ENCODE measurements around the gene TNRC6C.
"Not testable (repeated sequence)": the region's sequence is repeated elsewhere in the genome, so short reads cannot be mapped to it uniquely, and the experiment has no call there.

The TNRC6C gene

GRCh38 chr17:77962348-77962747, 3.8 kb downstream of the TNRC6C start:
- TF ChIP-seq CTCF (conservative IDR thresholded peaks at IDR 0.05; ENCODE audit: control insufficient read depth, insufficient read depth, low read depth, low read length): no peak
- DNase-seq (ENCODE audit: low read depth): no peak
- no peak overlapping the region for H3K4me3 ChIP-seq (ENCODE audit: control insufficient read depth, low read depth, low read length)

- no peak overlapping the region for H3K4me3 ChIP-seq (ENCODE audit: control insufficient read depth, low read depth, low read length)
- peak; percentile 91 for DNase-seq (ENCODE audit: low read depth)
- no peak for TF ChIP-seq CTCF (conservative IDR thresholded peaks at IDR 0.05; ENCODE audit: control insufficient read depth, insufficient read depth, low read depth, low read length)
Measured at GRCh38 chr17:77963441-77963840, 4.9 kb downstream of the TNRC6C start.

- DNase-seq (ENCODE audit: low read depth): no peak
- TF ChIP-seq CTCF (conservative IDR thresholded peaks at IDR 0.05; ENCODE audit: control insufficient read depth, insufficient read depth, low read depth, low read length): no peak
- no peak overlapping the region for H3K4me3 ChIP-seq (ENCODE audit: control insufficient read depth, low read depth, low read length)
Measured at GRCh38 chr17:77965352-77965751, 6.8 kb downstream of the TNRC6C start.

- TF ChIP-seq CTCF (conservative IDR thresholded peaks at IDR 0.05; ENCODE audit: control insufficient read depth, insufficient read depth, low read depth, low read length): no peak
- H3K4me3 ChIP-seq (ENCODE audit: control insufficient read depth, low read depth, low read length): no peak overlapping the region
- peak; percentile 21 for DNase-seq (ENCODE audit: low read depth)
Measured at GRCh38 chr17:77966476-77966875, 8.0 kb downstream of the TNRC6C start.

- no peak for TF ChIP-seq CTCF (conservative IDR thresholded peaks at IDR 0.05; ENCODE audit: control insufficient read depth, insufficient read depth, low read depth, low read length)
- DNase-seq (ENCODE audit: low read depth): no peak
- H3K4me3 ChIP-seq (ENCODE audit: control insufficient read depth, low read depth, low read length): no peak overlapping the region
Measured at GRCh38 chr17:77968788-77969187, 10.3 kb downstream of the TNRC6C start.

- not testable (repeated sequence) for H3K4me3 ChIP-seq (ENCODE audit: control insufficient read depth, low read depth, low read length); DNase-seq (ENCODE audit: low read depth)
Measured at GRCh38 chr17:77972271-77972670, 13.8 kb downstream of the TNRC6C start.

- no peak overlapping the region for H3K4me3 ChIP-seq (ENCODE audit: control insufficient read depth, low read depth, low read length)
- no peak for DNase-seq (ENCODE audit: low read depth)
- no peak for TF ChIP-seq CTCF (conservative IDR thresholded peaks at IDR 0.05; ENCODE audit: control insufficient read depth, insufficient read depth, low read depth, low read length)
Measured at GRCh38 chr17:77973953-77974352, 15.4 kb downstream of the TNRC6C start.
